Stimulated activated CD4-positive, alpha-beta T cell treated with anti-CD3 and anti-CD28 coated beads, Interleukin-15, amount 100 ng/mL, for 1 hour (primary cell): ENCODE measurements around the gene EXD2.
"Not testable (repeated sequence)": the region's sequence is repeated elsewhere in the genome, so short reads cannot be mapped to it uniquely, and the experiment has no call there.

Experiments
- DNase-seq, 2 donors: peaks; one replicate each; pipeline ENCODE4 v3.0.0-alpha.2; 2020; ENCODE audit warnings: low read depth in 1 of 2, low spot score in 1 of 2

Gene EXD2

DNA sequence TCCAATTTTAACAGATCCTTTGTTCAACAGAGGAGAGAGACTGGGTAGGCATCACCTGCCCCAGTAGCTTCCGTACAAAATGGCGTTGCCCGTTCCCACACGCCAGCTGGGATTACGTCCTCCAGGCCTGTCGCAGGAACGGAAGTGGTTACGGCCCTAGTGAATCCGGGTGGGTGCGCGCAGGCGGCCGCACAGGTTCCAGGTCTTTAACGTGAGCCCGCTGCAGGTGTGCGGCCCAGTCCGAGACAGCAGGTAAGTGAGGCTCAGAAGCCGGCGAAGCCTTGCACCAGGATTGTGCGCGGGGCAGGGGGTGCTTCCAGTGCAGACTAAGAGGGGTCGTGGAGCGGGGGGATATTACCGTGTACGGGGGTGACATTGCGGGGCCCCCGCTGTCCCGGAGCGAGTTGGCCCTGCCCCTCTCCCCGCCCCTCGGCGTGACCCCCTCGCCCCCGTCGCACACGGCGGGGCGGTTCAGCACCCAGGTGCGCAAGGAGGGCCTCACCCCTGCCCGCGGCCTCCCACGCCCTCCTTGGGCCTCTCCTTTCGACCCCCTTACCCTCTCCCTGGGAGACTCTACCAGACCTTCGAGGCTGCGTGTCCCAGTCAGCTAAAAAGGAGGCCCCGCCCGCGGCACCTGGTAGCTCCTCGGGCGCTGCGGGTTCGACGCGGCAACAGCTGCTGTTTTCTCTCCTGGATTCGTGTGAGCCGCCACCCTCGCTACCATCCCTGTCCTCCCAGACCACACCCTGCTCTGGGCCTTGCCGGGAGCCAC is at the start of gene EXD2:
TSS of gene EXD2 (plus strand) at position 159 of the 772 bp plus-strand sequence. CDS start 17,973 bp downstream, outside the sequence.
- peak; percentile 32 to 59 for DNase-seq

DNA sequence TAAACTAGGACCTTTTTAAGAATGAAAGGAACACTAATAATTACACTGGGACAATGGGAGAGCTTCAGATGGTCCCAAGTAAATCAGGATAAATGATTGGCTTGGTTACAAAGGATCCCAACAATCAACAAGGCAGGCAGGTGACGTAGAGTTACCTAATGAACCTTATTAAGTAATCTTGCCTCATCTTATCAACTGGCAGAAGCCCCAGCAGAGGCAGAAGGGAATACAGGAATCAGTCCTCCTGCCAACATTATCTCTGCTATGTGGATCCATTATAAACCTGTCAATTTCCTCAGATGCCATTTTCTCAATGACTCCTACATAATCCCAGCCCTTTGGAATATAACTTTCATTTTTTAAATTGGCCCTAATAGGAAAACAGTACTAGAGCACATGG is 49.7 kb upstream of the EXD2 start:
- DNase-seq, result no peak

DNA sequence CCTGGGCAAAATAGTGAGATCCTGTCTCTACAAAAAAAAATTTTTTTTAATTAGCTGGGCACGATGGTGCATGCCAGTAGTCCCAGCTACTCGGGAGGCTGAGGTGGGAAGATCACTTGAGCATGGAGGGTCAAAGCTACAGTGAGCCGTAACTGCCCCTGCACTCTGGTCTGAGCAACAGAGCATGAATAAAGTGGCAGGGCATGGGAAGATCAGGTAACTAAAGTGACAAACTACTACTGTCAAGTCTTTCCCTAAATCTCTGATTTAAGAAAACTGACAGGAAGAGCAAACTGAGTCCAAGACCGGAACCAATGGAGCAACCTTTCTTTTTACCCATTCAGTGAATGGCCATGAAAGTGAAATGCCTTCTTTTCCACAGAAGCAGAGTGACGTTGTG is 49.2 kb upstream of the EXD2 start:
- no peak for DNase-seq

DNA sequence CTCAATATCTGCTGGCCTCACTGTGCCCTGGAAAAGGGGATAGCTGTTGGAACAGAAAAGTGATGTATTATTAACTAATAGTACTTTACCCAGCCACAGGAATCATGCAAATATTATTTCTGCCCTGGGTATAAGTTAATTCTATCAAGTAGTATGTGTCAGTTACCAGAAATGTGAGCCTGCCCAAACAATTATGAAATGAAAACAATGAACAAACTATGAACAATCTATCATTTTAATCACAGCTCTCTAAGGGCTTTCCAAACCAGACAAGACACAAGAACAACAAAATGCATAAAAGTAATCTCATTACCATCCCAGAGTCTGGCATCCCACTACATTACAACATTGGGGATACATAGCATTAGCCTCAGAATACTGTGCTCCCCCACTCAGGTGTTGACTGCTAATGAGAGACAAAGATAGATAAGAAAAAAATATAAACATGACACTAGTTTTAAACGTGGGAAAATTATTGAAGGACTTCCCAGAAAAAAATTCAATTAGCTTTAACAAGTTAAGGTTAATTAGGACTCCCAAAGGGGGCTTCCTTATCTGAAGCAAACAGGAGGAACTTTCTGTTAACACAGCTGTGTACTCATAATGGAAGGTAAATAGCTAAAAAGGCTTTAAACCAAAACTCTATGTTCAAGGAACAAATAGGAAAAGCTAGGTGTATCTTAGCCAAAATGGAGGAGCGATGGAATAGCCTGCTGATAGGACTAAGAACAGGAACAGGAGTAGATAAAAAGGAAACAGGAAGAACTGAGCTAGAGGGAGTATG is 41.6 kb upstream of the EXD2 start:
- DNase-seq, result no peak

GRCh38 chr14:69151458-69152180 is 39.7 kb upstream of the EXD2 start:
- peak; percentile 67 to 68 for DNase-seq

DNA sequence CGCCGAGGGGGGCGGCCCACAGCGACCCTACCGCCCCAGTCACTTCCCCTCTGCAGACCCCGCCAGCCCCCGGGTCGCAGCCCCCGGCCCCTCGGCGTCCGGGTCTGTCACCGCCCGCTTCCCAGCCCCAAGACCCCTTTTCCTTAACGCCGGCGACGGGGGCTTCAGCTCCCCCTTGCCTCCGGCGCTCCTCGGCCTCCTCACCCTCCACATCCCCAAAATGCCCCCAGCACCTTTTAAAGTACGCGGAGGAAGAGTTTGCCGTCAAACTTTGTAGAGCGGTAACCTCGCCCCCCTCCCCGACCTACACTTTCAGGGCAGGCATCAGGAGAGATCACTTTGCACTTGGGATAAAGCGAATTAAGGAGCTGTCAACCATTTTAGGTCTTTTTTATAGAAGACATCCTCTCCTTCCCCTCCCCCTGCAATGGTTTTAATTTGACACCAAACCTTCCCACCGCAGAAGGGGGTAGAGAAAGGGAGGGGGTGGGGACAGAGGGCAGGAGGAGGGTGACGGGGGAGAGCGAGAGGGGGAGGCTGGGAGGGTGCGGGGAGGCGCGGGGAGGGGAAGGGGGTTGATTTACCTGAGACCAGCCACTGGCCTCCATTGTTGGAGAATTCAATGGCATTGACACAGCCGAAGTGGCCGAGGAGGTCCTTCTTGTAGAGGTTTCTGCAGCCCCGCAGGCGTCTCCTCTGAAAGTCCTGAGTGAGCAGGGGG is 39.0 kb upstream of the EXD2 start:
- peak in 1 of 2 donors; percentile 25 for DNase-seq

DNA sequence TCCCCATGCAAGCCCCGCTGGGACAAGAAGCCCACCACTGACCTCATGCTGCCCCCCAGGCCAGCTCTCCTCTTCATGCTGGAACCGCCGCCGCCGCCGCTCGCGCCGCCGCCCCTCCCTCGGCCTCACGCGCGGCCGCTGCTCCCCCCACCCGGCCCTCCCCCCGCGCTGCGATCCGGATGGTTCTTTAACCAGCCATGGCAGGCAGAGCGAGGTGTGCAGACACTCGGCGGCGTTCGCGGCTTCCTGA is 38.5 kb upstream of the EXD2 start, which contains the start of gene DCAF5:
TSS of gene DCAF5 (minus strand) at position 218 of the 250 bp plus-strand sequence. CDS start at position 77, 141 bp downstream.
- DNase-seq, result peak; percentile 82 to 83

DNA sequence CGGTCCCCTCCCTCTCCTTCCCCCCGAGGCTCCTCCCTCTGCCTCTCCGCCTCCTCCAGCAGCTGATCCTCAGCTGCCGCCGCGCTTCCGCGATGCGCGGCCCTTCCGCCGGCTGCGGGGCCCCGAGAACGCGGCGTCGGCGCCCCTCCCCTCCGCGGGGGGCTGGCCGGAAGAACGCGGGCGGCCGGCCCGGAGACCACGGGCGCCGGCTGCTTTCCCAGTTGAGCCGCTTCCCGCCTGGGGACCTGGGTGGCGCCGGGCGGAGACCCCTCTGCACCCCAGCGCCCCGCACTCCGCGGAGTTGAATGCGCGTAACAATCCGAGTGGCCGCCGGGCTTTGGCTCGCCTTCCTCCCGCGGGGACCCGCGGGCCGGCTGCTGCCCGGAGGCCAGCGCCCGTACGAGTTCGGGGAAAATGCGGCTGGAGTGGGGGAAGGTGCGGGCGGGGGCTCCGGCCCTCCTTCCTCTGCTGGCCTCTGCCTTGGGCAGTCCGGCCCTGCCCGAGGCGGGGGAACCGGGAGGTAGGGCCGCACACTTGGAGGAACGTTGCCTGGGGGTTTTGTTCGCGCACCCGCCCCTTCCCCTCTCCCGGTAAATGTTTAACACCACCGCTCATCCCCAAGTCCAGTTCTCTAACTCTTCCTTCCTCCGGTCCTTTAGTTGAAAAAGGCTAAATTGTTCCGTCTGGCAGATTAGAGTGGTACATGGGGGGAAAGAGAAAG is 38.0 kb upstream of the EXD2 start:
- no peak for DNase-seq

GRCh38 chr14:69153873-69154270 is 37.4 kb upstream of the EXD2 start:
- no peak for DNase-seq

GRCh38 chr14:69154779-69155178 is 36.5 kb upstream of the EXD2 start:
- no peak for DNase-seq

DNA sequence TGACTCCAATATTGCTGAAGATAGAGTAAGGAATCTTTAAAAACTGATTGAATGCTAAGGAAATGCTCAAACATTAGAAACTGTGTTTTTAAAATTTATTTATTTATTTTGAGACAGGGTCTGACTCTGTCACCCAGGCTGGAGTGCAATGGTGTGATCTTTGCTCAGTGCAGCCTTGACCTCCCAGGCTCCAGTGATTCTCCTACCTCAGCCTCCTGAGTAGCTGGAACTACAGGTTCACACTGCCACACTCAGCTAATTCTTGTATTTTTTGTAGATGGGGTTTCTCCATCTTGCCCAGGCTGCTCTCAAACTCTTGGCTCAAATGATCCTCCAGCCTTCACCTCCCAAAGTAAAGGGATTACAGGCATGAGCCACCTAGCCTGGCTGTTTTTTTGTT is 35.1 kb upstream of the EXD2 start:
- DNase-seq, result no peak

DNA sequence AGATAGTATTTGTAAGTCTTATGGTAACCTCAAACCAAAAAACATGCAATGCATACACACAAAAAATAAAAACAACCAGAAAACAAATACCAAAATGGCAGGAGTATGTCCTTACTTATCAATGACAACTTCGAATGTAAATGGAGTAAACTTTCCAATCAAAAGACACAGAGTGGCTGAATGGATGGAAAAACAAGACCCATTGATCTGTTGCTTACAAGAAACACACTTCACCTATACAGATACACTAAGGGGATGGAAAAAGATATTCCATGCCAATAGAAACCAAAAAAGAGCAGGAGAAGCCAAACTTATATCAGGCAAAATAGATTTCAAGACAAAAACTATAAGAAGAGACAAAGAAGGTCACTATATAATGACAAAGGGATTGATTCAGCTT is 29.7 kb upstream of the EXD2 start:
- no peak for DNase-seq

DNA sequence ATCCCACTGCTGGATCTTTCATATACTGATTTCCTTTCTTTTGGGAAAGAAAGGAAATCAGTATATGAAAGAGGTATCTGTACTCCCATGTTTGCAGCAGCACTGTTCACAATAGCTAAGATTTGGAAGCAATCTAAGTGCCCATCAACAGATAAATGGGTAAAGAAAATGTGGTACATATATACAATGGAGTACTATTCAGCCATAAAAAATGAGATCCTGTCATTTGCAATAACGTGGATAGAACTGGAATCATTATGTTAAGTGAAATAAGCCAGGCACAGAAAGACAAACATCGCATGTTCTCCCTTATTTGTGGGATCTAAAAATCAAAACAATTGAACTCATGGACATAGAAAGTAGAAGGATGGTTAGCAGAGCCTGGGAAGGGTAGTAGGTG is 25.5 kb upstream of the EXD2 start:
- DNase-seq, result not testable (repeated sequence)

DNA sequence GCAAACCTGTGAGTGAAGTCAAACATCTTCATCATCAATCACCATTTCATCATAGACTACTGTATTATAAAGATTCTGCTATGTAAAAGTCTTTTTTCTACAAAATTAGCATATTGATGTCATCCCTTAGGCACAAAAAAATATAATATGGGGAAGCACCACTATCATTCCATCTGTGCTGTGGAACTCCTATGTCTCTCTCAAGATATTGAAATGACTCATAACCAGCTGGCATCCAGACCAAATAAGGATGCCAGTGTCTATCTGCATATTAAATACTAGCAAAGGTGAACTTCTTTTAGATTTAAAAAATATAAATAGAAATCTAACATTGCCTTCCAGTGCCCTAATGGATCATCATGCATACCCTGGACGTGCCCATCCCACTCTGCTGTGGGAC is 20.5 kb upstream of the EXD2 start:
- DNase-seq, result no peak

DNA sequence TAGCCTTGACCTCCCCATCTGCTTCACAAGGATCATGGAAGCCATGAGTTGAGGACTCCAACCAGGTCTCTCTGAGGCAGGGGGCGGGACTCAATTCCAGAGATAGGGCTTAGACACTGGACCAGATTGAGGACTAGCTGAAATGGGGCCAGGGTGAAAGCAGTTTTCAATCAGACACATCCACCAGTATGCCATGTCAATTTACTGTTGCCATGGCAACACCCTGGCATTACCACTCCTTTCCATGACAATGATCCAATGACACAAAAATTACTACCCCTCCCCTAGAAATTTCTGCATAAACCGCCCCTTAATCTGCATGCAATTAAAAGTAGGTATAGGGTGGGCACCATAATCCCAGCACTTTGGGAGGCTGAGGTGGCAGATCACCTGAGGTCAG is 19.7 kb upstream of the EXD2 start:
- no peak for DNase-seq

GRCh38 chr14:69175130-69175529 is 16.2 kb upstream of the EXD2 start:
- no peak for DNase-seq

DNA sequence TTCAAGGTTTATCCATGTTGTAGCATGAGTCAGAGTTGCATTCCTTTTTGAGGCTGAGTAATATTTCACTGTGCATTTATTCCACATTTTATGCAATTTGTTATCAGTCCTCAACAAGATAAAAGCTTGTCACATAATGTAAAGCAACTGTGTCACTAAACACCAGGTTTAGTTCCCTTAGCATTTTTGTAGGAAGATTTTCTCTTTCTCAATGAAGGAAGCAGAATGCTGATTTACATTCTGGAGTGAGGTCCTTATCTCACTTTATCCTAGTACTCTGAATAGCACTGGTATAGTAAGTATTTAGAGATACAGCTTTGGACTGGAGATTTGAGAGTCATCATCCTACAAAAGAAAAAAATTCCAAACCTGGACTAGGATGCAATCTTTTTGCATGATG is 9.8 kb upstream of the EXD2 start:
- no peak for DNase-seq

GRCh38 chr14:69182580-69182979 is 8.7 kb upstream of the EXD2 start:
- DNase-seq, result not testable (repeated sequence)

DNA sequence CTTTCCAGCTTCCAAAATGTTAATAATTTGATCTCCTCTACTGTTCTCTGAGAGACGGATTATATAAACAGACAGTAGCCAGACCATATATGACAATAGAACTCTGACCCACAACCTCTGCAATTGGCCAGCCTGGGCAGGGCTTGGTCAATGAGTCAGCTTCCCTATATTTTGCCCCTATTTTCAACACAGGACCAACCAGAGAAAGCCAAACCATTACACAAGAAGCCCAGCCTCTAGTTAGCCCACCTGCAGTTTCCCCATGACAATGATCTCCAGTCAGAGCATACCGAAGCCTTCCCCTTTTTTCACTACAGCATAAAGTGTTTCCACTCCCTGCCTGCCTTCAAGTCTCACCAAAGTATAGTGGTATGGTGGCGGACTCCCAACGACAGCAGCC is 7.6 kb upstream of the EXD2 start:
- DNase-seq, result no peak

- no peak for DNase-seq
Measured at GRCh38 chr14:69190191-69190590, 1.1 kb upstream of the EXD2 start.

DNA sequence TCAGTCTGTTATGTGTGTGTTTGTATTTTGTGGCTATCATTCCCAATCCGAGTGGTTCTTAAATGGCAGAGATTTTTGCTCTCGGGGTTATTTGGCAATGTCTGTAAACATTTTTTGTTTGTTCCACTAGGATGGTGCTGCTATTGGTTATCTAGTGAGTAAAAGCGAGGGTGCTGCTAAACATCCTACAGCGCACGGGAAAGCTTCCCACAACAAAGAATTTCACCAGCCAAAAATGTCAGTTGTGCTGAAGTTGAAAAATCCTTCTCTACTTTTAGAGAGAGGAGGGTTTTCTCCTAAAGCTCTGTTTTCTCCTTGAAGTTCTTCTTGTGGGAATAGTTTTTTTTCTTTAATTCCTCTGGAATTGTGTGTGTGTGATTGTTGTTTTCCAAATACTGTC is 2.4 kb downstream of the EXD2 start:
- DNase-seq, result no peak
